Measurements from ENCODE around the gene LY86. TPM values are rescaled to one million over a fixed set of nuclear protein-coding genes. Genes with fewer than 3 reads are reported as not detected.
A peak's percentile ranks its signal among the peaks of the same experiment; 100 is the strongest.

Gene LY86
- total and polyA plus RNA-seq, 2 donors (not counting 1 experiment from before 2014, with no cell fraction given): 68.7 to 90.2 TPM

DNA sequence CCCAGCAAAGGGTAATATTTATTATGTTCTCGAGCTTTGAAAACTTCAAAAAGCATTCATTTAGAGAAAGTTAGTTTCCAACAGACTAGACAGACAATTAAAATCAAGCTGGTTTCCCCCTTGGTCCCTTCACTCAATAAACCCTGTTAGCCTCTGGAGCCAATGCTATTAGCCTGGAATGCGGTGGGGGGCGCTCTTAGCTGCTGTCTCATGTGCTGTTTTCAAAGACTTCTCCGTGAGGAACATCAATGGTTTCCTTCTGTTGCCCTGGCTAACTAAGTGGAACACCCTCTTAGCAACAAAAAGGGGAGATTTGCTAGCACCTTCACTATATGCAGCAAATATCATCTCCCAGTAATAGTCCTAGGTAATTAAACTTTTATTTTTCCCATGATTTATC, 86.4 kb downstream of the LY86 start:
- WGBS (ENCODE audit: insufficient coverage): 85% methylated on average over 3 of the region's 4 CpGs
- Histone ChIP-seq H3K4me1 (ENCODE audit: control insufficient read depth in 2 of 2, insufficient read depth in 2 of 2, low read length in 2 of 2) (peaks cover 5 to 7% of the 10 kb centered on the region in 2 donors), H4K20me1 (ENCODE audit: control insufficient read depth, insufficient read depth, low read length, poor library complexity, severe bottlenecking) (no peaks in the 10 kb centered on the region), H3K27me3 (replicated peaks in 1 of 4; ENCODE audit: control extremely low read depth in 1 of 4, control insufficient read depth in 3 of 4, insufficient read depth in 4 of 4, low read length in 3 of 4) (no peaks in the 10 kb centered on the region), H3K27ac (ENCODE audit: low read length in 2 of 2) (no peak overlapping the region), H3K36me3 (replicated peaks in 1 of 2; ENCODE audit: control extremely low read depth in 1 of 2, control insufficient read depth in 1 of 2, extremely low read depth in 1 of 2, insufficient read depth in 2 of 2, low read length in 1 of 2) (no peaks in the 10 kb centered on the region), H3K4me2 (replicated peaks; ENCODE audit: low read depth, low read length, poor library complexity, severe bottlenecking) (no peak overlapping the region), H3K79me2 (ENCODE audit: control insufficient read depth, insufficient read depth, low read length) (no peaks in the 10 kb centered on the region), H3K9me3 (ENCODE audit: control extremely low read depth in 1 of 3, control insufficient read depth in 2 of 3, insufficient read depth in 1 of 3, low read length in 2 of 3) (no peaks in the 10 kb centered on the region), H3K4me3 (ENCODE audit: control extremely low read depth in 1 of 5, extremely low read depth in 1 of 5, insufficient read depth in 1 of 5, low read depth in 2 of 5, low read length in 4 of 5) (no peak overlapping the region), H2AFZ (ENCODE audit: insufficient read depth, low read depth, low read length, poor library complexity, severe bottlenecking) (no peak overlapping the region), H3K9ac (ENCODE audit: low read length) (no peak overlapping the region)
- Mint-ChIP-seq H3K9me3 (ENCODE audit: insufficient read depth) (no peaks in the 10 kb centered on the region), H3K4me3 (no peak overlapping the region), H3K27ac (no peak overlapping the region), H3K27me3 (peaks cover 5% of the 10 kb centered on the region), H3K4me1 (peaks cover 9% of the 10 kb centered on the region)
- ATAC-seq (ENCODE audit: low read depth): no peak
- ChIA-PET CTCF (interaction anchor here (0.6 to 4.9 kb wide), 13 partner anchors 11 to 618 kb away, joined by 3 to 59 read pairs (median 3); no protein-coding TSS in a partner anchor), POLR2A (no interaction called here)
- intact Hi-C loops (cut with micrococcal nuclease): no loop called here
- no peak for TF ChIP-seq EZH2 (IDR thresholded peaks at IDR 0.05; ENCODE audit: borderline replicate concordance, insufficient read depth, low read depth, low read length, poor library complexity, severe bottlenecking)
- TF ChIP-seq, protein P1, sequence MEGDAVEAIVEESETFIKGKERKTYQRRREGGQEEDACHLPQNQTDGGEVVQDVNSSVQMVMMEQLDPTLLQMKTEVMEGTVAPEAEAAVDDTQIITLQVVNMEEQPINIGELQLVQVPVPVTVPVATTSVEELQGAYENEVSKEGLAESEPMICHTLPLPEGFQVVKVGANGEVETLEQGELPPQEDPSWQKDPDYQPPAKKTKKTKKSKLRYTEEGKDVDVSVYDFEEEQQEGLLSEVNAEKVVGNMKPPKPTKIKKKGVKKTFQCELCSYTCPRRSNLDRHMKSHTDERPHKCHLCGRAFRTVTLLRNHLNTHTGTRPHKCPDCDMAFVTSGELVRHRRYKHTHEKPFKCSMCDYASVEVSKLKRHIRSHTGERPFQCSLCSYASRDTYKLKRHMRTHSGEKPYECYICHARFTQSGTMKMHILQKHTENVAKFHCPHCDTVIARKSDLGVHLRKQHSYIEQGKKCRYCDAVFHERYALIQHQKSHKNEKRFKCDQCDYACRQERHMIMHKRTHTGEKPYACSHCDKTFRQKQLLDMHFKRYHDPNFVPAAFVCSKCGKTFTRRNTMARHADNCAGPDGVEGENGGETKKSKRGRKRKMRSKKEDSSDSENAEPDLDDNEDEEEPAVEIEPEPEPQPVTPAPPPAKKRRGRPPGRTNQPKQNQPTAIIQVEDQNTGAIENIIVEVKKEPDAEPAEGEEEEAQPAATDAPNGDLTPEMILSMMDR (IDR thresholded peaks at IDR 0.05): no peak
- DNase-seq: no peak

DNA sequence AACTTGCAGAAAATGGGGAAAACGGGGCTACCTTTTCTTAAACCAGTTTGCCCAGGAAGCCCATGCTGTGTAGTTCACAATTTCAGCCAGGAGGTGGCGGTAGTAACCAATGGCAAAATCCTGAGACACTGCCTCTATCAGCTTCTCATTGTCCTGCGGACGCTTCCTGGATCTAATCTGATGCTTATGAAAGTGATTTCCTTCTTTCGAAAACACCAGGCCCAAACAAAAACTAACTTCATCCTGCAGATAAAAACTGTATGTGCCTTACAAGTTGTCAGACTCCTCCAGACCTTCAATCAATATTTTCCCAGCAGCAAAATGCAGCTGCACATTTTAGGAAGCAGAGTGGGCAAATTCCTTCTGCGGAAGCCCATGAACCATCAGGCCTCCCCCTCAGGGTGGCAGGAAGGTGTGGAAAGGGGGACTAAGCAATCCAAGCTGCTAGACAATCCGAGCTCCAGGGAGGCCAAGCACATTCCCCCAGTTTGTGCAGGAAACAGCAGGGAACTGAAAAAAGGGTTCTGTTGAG, 88.5 kb downstream of the LY86 start:
- 16% methylated on average over 6 of the region's 7 CpGs for WGBS (ENCODE audit: insufficient coverage)
- H3K9ac ChIP-seq (ENCODE audit: low read length): no peak overlapping the region
- H3K4me3 Mint-ChIP-seq: no peak overlapping the region

More for the DNA sequence above, 88.5 kb downstream of the LY86 start:
- H2AFZ ChIP-seq (ENCODE audit: insufficient read depth, low read depth, low read length, poor library complexity, severe bottlenecking): peak overlapping the region; percentile 47
- CTCF ChIA-PET: interaction anchor here (0.6 to 4.9 kb wide), 42 partner anchors 9 to 1542 kb away, joined by 3 to 59 read pairs (median 4); partner anchors contain the start of gene LY86
- no peaks in the 10 kb centered on the region for H3K9me3 ChIP-seq (ENCODE audit: control extremely low read depth in 1 of 3, control insufficient read depth in 2 of 3, insufficient read depth in 1 of 3, low read length in 2 of 3)
- H3K27ac ChIP-seq (ENCODE audit: low read length in 2 of 2): no peak overlapping the region
- H3K4me2 ChIP-seq (replicated peaks; ENCODE audit: low read depth, low read length, poor library complexity, severe bottlenecking): peak overlapping the region; percentile 28
- H3K27me3 ChIP-seq (replicated peaks in 1 of 4; ENCODE audit: control extremely low read depth in 1 of 4, control insufficient read depth in 3 of 4, insufficient read depth in 4 of 4, low read length in 3 of 4): no peaks in the 10 kb centered on the region
- no peaks in the 10 kb centered on the region for H3K36me3 ChIP-seq (replicated peaks in 1 of 2; ENCODE audit: control extremely low read depth in 1 of 2, control insufficient read depth in 1 of 2, extremely low read depth in 1 of 2, insufficient read depth in 2 of 2, low read length in 1 of 2)
- no peak overlapping the region for H3K4me3 ChIP-seq (ENCODE audit: control extremely low read depth in 1 of 5, extremely low read depth in 1 of 5, insufficient read depth in 1 of 5, low read depth in 2 of 5, low read length in 4 of 5)
- peaks cover 5 to 7% of the 10 kb centered on the region in 2 donors for H3K4me1 ChIP-seq (ENCODE audit: control insufficient read depth in 2 of 2, insufficient read depth in 2 of 2, low read length in 2 of 2)
- intact Hi-C loops (cut with micrococcal nuclease): loop anchor here (1.0 to 2.0 kb wide), 4 partner anchors 82 to 712 kb away; partner anchors contain the start of genes CAGE1 and RIOK1
- H3K9me3 Mint-ChIP-seq (ENCODE audit: insufficient read depth): no peaks in the 10 kb centered on the region
- no peaks in the 10 kb centered on the region for H3K79me2 ChIP-seq (ENCODE audit: control insufficient read depth, insufficient read depth, low read length)
- TF ChIP-seq, protein P1 (IDR thresholded peaks at IDR 0.05): peak; percentile 98
- TF ChIP-seq EZH2 (IDR thresholded peaks at IDR 0.05; ENCODE audit: borderline replicate concordance, insufficient read depth, low read depth, low read length, poor library complexity, severe bottlenecking): no peak
- no peaks in the 10 kb centered on the region for H4K20me1 ChIP-seq (ENCODE audit: control insufficient read depth, insufficient read depth, low read length, poor library complexity, severe bottlenecking)
- DNase-seq (peak; percentile 82), ATAC-seq (ENCODE audit: low read depth) (peak; percentile 90)
- H3K4me1 Mint-ChIP-seq: peaks cover 9% of the 10 kb centered on the region
- peaks cover 5% of the 10 kb centered on the region for H3K27me3 Mint-ChIP-seq
- H3K27ac Mint-ChIP-seq: no peak overlapping the region
- POLR2A ChIA-PET: no interaction called here

Data from B cell (primary cell).